Measurements from ENCODE around the gene C12orf57.
"Not testable (repeated sequence)": the region's sequence is repeated elsewhere in the genome, so short reads cannot be mapped to it uniquely, and the experiment has no call there.

Gene C12orf57, protein sequence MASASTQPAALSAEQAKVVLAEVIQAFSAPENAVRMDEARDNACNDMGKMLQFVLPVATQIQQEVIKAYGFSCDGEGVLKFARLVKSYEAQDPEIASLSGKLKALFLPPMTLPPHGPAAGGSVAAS

DNA sequence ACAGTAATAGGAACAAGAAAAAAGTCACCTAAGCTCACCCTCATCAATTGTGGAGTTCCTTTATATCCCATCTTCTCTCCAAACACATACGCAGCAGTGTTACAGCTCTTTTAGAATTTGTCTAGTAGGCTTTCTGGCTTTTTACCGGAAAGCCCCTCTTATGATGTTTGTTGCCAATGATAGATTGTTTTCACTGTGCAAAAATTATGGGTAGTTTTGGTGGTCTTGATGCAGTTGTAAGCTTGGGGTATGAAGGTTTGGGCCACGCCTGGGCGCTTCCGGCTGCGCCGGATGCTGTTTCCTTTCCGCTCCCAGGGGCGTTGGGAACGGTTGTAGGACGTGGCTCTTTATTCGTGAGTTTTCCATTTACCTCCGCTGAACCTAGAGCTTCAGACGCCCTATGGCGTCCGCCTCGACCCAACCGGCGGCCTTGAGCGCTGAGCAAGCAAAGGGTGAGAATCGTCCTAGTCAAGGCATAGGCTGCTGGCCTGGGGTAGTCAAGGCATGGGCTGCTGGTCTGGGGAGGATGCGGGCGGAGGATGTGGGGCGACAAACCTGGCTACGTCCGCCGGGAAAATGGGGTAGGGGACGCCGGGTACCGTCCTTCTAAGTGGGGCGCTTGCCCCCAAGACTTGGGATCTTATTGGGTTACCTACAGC lies at the start of gene C12orf57, which contains the start of gene RNU7-1:
Gene C12orf57, plus strand, starts transcription at position 301 of the 659 bp plus-strand sequence. Its CDS starts 100 bp downstream, at position 401.
Gene RNU7-1, plus strand, starts transcription at position 95 of the 659 bp plus-strand sequence.
- DNase-seq: peak; percentile 92

DNA sequence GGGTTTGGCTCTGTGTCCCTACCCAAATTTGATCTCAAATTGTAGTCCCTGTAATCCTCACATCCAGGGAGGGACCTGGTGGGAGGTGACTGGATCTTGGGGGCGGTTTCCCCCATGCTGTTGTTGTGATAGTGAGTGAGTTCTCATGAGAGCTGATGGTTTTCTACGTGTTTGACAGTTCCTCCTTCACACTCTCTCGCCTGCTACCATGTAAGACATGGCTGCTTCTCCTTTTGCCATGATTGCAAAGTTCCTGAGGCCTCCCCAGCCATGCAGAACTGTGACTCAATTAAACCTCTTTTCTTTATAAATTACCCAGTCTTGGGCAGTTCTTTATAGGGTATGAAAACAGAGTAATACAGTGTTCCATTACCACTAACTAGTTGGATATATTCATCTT lies 49.5 kb upstream of the C12orf57 start:
- no peak for DNase-seq

DNA sequence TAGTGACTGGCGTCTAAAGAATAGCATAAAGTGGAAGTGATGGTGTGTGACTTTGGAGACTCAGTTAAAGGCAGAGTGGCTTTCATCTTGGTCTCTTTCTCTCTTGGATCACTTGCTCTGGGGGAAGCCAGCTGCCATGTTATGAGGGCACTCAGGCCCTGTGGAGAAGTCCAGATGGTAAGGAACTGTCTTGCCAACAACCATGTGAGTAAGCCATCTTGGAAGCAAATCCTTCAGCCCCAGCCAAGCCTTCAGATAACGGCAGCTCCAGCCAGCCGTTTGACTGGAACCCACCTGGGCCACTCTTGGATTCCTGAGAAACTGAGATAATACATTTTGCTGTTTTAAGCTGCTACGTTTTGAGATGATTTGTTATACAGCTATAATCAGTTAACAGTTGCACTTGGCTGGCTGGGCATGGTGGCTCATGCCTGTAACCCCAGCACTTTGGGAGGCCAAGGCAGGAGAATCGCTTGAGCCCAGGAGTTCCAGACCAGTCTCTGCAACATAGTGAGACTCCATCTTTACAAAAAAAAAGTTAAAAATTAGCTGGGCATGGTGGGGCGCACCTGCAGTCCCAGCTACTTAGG lies 46.9 kb upstream of the C12orf57 start:
- DNase-seq: no peak

DNA sequence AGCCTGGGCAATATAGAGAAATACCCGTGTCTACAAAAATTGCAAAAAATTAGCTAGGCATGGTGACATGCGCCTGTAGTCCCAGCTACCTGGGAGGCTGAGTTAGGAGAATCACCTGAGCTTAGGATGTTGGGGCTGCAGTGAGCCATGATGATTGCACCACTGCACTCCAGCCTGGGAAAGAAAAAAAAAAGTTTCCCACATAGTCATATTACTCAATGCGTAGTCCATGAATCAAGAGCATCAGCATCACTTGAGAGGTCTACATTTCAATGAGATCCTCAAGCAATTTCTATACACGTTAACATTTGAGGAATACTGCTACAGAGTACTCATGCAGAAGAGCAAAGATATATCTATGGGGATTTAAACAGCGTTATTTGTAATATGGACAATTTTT lies 44.4 kb upstream of the C12orf57 start:
- no peak for DNase-seq

DNA sequence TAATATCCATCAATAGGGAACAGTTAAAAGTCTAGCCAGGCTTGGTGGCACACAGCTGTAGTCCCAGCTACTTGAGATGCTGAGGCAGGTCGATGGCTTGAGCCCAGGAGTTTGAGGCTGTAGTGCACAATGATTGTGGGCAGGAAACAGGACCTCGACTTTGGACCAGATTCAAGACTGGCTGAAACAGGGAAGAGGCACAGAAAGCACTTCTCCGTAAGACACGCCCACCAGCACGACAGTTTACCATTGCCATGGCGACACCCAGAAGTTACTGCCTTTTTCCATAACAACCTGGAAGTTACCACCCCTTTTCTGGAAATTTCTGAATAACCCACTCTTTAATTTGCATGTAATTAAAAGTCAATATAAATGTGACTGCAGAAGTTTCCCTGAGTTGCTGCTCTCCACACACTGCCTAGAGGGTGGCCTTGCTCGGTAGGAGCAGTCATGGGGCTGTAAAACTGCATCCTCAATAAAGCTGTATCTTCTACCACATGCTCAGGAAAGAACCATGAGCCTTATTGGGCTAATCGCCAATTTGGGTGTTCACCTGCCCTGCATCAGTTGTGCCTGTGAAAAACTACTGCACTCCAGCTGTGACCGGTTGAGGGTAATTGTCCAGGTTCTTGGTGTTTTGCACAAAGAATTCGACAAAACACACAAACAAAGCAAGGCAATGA lies 43.8 kb upstream of the C12orf57 start:
- DNase-seq: no peak

DNA sequence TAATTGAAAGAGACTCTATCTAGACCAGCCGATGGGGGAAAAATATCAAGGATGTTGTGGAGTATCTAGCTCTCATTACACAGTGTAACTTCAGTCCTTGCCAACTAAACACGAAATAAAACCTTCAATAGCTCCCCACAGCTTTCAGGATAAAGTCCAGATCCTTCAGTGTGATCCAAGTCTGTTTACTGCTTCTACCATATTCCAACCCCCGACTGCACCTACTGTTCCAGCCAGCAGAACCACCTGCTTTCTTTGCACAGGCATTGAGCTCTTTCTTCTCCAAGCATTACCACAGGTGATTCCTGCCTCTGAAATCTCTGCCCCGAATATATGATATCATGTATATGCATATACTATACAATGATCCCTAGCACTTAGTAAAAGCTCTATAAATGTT lies 41.4 kb upstream of the C12orf57 start:
- no peak for DNase-seq

DNA sequence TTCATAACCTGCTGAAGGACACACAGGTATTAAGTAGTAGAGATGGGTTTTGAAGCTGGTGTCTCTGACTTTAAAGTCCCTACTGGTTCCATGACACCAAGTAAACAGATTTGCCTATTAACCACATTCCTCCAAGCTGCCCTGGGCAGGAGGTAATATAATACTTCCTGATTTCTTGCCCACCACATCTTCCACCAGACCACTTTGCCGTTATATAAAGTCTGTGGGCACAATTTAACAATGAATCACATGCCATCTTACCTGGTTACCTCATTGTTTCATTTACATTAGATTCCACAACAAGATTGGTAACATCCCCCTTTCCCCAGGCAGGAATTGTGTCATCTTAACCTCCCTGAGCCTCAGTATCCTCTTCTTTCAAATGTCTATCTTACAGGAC lies 40.1 kb upstream of the C12orf57 start:
- no peak for DNase-seq

DNA sequence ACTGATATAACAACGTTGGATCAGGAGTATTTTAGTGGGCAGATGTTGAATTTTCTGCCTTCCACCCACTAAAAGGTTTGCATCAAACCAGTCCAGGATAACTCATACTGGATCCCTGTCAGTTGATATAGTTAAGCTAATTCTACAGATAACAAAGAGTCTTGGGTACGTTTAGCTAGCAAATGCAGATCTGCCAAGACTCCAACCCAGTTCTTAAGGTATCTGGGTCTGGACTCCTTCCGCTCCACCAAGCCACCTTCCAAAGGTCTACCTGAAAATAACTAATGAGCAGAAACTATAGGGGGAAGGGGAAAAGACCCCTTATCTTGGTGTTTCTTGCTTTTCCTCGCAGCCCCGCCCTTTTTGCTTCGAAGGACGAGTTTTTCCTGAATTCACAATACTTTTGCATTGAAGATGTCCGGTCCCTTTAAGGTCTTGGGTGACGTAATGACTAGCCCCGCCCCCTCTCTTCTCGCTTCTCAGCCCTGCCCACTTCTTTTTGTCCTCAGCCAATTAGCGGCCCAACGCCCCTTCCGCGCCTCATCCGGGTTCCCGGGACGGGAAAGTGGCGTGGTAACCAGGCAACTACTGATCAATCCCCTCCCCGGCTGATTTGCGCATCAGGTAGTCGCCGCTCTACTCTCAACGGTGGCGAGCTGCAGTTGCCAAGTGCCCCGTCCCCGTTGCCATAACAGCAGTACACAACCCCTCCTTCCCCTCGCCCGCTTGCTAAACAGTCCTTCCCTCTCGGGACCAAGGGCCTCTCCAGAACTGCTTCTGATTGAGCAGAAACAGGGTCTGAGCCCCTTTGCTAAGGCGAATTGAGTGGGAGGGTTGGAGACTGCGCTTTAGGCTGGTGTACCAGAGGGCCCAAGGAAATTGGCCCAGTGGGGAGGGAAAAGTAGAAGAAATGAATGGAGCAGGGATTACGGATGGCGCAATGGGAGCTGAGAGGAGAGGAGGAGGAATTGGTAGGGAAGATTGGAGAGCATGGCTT lies 39.2 kb upstream of the C12orf57 start, which contains the start of gene LRRC23:
Gene LRRC23, plus strand, starts transcription at position 543 of the 997 bp plus-strand sequence. CDS start 812 bp downstream, outside the sequence.
- DNase-seq: peak; percentile 96

DNA sequence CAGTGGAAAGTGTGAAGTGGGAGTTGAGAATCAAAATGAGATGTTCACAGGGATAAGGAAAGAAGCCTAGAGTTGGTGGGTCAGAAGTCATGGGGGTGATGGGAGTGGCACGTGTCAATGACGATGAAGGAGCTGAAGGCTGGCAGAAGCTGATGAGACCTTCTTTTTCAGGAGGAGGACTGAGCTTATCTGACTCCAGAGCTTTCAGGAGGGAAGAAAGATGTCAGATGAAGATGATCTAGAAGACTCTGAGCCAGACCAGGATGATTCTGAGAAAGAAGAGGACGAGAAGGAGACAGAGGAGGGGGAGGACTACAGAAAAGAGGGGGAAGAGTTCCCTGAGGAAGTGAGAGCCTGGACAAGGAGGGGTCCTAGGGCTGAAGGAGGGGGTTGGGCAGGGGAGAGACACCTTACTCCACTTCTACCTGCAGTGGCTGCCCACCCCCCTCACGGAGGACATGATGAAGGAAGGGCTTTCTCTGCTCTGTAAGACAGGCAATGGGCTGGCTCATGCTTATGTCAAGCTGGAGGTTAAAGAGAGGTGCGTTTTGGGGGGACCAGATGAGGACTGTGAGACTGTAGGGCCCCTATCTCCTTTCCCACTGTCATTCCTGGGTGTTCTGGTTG lies 38.3 kb upstream of the C12orf57 start:
- no peak for DNase-seq

DNA sequence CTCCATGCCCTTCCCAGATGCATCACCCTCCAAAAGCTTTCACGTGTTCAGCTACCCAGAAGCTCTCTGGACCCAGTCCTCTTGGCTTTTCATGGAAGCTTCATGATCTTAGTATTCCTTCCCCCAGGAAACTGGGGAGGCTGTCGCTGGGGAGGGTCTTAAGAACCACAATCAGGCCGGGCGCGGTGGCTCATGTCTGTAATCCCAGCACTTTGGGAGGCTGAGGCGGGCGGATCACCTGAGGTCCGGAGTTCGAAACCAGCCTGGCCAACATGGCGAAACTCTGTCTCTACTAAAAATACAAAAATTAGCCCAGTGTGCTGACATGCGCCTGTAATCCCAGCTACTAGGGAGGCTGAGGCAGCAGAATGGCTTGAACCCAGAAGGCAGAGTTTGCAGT lies 35.7 kb upstream of the C12orf57 start:
- not testable (repeated sequence) for DNase-seq

DNA sequence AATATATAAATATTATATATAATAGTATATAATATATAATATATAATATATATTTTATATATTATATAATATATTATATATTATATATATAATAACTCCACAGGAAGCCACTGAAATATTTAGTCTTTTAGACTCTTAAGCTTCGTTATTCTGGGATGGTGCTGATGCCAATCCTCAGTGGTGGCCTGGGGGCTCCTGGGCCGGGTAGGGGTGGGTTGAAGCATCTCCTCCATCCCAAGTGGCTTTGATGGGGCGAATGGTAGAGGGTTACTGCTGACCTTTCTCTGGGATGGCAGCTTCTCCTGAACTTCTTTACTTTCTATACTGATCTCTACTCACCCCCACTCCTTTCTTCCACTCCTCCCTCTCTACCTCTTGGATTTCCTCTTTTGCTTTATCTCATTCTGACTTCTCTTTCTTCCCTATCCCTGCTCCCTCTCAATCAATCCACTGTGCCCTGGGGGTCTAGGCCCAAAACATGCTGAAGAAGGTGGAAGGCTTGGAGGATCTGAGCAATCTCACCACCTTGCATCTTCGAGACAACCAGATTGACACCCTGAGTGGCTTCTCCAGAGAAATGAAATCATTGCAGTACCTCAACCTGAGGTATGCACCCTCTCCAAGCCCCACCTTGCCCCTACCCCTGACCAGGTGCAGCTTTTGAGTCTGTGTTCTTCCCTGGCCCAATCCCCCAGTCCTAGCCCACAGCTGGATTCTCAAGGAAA lies 34.2 kb upstream of the C12orf57 start:
- DNase-seq: no peak

DNA sequence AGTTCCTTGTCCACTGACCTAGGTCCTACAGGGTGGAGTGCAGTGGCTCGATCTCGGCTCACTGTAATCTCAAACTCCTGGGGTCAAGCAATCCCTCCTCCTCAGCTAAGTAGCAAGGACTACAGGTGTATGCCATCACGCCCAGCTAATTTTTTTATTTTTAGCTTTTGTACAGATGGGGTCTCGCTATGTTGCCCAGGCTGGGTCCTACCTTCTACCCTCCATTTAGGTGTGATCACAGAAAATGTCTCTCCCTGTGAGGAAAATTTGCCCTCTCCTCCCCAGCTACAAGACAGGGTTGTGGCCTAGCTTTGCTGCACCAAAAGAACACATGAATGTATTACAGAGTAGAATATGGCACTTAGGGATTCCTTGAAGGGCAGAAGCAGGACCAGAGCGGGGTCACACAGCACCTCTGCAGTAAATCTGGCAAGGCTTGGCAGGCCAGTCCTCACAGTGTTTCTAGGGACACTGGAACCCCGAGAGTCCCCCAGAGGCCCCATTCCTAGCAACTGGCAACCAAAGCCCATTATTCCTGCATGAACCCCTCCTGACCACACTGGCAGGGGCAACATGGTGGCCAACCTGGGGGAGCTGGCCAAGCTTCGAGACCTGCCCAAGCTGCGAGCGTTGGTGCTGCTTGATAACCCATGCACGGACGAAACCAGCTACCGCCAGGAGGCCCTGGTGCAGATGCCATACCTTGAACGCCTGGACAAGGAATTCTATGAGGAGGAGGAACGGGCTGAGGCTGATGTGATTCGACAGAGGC lies 31.5 kb upstream of the C12orf57 start:
- no peak for DNase-seq

DNA sequence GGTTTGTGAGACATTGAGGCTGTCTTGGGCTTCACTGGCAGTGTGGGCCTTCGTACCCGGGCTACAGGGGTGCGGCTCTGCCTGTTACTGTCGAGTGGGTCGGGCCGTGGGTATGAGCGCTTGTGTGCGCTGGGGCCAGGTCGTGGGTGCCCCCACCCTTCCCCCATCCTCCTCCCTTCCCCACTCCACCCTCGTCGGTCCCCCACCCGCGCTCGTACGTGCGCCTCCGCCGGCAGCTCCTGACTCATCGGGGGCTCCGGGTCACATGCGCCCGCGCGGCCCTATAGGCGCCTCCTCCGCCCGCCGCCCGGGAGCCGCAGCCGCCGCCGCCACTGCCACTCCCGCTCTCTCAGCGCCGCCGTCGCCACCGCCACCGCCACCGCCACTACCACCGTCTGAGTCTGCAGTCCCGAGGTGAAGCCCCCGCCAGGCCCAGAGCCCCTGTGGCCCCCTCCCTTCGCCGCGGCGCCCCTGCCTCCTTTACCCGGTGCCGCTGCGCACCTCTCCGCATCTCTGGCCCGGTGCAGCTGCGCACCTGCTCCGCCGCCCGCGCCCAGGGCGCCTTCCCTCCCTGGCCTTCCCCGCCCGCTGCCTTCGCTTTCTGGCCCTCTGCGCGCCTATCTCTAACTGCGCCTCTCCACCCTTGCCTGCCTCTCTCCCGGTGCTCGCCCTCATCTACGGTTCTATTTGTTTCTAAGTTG lies 29.4 kb upstream of the C12orf57 start, which contains the start of gene ENO2:
Gene ENO2, plus strand, starts transcription at position 335 of the 701 bp plus-strand sequence. CDS start 1,253 bp downstream, outside the sequence.
- peak; percentile 47 for DNase-seq

DNA sequence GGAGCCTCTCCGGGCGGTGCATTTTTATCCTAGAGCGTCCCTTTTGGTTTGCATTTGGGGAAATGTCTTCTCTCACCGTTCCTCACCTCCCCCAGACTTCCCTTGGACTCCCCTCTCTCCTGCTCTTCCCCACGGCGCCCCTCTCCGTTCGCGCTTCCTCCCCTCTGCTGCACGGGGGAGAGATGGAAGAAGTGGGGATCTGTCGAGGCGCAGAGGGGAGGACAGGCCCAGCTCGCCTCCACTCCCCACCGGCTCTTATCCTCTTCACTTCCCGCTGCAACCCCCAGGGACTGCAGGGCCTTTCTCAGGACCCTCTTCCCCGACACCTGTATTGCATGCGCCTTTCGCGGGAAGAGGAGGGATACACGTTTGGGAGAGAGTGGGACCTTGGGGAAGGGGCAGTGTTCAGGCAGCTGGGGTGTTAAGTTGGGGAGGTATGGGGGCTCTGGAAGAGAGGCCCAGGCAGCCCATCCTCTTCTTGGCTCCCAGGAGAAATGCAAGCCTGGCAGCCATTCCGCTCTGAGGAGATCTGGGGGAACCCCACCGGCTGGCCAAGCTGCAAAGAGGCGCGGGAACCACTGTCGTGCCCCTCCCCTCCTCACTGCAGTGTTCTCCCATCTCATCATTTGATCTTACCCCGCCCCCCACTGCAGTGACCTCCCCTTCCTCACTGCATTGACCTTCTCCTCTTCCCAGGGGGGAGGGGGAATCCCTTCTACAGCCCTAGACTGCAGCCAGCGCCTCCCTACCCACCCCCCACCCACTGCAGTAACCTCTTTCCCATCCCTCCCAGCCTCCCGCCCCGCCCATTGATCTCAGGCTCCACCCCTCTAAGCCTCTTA lies 28.7 kb upstream of the C12orf57 start:
- no peak for DNase-seq

DNA sequence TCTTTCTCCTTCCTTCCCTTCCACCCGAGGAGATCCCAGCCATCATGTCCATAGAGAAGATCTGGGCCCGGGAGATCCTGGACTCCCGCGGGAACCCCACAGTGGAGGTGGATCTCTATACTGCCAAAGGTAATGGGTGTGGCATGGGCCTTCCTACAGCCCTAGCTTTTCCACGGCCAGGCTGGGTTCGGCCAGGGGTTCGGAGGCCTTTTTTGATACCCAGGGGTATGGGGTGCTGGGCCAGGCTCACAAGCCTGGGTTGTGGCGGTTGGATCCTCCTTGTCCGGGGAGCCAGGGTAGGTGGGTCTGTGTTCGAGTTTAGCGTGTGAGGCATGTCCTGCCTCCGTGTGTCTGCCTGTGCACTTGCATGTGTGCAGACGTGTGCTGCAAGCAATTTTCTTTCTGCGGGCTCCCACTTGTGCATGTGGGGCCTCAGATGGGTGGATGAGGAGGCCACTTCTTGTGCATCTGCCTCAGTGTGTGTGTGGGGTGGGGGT lies 28.0 kb upstream of the C12orf57 start:
- no peak for DNase-seq

DNA sequence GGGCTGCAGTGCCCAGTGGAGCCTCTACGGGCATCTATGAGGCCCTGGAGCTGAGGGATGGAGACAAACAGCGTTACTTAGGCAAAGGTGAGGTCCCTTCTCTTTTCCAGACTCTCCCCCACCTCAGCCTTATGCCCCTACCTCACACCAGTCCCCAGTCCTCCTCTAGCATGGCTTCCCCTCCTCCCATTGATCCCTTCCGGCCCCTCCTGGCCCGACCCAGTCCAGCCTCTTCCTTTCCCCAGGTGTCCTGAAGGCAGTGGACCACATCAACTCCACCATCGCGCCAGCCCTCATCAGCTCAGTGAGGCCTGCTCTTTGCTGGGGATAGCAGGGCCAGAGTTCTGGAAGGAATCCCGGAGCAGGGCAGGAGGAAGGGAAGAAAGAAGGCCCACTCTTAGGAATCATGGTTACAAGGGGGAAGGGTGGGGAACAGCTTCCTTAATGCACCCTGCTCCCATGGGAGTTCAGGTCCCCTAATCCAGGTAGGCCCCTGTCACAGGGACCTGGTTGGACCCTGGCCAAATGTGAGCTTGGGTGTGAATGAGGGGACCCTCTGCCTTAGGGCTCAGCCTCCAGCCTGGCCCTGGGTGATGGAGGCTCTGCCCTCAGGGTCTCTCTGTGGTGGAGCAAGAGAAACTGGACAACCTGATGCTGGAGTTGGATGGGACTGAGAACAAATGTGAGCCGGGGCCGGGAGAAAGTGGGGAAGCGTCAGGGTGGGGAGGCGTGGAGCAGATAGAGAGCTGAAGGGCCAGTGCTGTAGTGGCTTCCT lies 27.2 kb upstream of the C12orf57 start:
- no peak for DNase-seq

DNA sequence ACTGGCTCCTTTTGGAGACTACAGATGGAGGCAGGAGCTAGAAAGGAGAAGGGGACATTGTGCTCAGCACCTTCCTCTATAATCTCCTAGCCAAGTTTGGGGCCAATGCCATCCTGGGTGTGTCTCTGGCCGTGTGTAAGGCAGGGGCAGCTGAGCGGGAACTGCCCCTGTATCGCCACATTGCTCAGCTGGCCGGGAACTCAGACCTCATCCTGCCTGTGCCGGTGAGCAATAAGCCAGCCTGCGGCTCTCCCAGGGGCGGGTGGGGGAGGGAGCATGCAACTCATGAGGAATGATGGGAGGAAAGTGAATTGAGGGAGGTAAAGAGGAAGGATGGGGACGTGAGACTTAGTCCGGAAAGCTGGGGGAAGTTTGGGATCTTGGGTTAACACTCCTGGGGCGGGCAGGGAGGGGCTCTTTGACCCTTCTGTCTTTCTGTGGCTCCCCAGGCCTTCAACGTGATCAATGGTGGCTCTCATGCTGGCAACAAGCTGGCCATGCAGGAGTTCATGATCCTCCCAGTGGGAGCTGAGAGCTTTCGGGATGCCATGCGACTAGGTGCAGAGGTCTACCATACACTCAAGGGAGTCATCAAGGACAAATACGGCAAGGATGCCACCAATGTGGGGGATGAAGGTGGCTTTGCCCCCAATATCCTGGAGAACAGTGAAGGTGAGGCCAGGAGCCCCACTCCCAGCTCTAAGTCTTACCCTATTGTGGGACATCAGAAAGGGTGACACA lies 26.2 kb upstream of the C12orf57 start:
- no peak for DNase-seq
